GM19025 (cell line): ENCODE results near the gene DLG4.

Experiments
- ATAC-seq: cut with Tn5 transposase; IDR thresholded peaks from one replicate; pipeline ENCODE4 v1.9.1; 2021; ENCODE audit warnings: mild to moderate bottlenecking, low read depth, moderate library complexity; ENCODE audit not compliant: unreplicated experiment

DLG4 gene

DNA sequence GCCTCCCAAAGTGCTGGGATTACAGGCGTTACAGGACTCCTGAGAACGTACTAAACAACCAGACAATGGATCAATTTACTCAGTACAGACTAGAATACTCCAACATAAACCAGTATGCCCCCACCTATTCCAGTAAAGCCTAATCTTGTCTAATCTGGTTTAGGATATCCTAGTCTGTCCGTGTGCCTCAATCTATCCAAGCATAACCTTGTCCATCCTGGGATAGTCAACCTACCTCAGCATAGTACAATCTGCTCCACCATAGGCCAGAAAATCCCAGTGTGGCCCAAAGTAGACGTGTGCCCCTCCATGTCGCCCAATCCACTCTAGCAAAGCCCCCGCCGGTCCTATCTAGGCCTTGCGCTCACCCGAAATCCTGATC lies 14.1 kb upstream of the DLG4 start:
- no peak for ATAC-seq

DNA sequence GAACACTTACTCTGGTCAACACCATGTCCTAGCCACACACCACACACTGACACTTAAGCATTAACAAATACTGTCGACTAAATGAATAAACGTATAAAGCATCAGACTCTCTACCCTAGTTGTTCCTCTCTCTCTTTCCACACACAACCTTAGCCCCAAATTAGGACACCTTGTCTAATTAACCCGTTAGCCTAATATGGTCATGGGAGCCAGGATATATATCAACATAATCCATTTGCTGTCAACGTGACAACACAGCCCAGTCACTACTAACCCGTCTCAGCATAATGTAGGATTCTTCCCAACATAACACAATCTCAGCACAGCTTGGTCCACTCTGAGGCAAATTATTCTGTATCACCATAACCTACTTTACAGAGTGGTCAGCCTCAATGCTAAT lies 12.5 kb upstream of the DLG4 start:
- ATAC-seq = no peak

DNA sequence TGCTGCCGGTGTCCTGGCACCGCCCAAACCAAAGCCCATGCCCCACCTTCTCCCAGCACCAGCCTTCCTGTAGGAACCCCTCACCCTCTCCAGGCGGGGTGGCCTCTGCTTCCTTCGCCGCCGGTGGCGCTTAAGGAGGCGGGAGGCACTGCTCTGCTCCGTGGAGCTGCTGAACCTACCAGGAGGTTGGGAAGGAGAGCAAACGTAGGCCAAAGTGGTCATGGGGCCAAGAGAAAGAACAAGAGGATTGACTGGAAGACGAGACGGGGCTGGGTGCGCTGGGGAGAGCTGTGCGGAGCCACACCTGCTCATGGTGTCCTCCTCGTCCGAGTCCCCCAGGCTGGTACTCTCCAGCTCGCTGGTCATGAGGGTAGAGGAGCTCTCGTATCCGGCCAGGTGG lies 9.9 kb upstream of the DLG4 start:
- ATAC-seq = no peak

DNA sequence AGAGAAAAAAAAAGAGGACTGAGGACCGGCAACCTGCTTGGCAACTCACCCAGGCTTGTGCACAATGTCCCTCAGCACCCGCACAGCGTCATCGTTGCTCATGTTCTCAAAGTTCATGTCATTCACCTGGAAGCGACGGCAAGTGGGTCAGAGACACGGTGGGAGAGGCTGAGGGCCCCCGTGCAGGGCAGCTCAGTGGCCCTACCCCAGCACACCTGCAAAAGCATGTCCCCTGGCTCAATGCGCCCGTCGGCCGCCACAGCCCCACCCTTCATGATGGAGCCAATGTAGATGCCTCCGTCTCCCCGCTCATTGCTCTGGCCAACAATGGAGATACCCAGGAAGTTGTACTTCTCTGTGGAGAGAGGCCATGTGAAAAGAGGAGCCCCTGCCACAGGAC lies 9.3 kb upstream of the DLG4 start:
- no peak for ATAC-seq

DNA sequence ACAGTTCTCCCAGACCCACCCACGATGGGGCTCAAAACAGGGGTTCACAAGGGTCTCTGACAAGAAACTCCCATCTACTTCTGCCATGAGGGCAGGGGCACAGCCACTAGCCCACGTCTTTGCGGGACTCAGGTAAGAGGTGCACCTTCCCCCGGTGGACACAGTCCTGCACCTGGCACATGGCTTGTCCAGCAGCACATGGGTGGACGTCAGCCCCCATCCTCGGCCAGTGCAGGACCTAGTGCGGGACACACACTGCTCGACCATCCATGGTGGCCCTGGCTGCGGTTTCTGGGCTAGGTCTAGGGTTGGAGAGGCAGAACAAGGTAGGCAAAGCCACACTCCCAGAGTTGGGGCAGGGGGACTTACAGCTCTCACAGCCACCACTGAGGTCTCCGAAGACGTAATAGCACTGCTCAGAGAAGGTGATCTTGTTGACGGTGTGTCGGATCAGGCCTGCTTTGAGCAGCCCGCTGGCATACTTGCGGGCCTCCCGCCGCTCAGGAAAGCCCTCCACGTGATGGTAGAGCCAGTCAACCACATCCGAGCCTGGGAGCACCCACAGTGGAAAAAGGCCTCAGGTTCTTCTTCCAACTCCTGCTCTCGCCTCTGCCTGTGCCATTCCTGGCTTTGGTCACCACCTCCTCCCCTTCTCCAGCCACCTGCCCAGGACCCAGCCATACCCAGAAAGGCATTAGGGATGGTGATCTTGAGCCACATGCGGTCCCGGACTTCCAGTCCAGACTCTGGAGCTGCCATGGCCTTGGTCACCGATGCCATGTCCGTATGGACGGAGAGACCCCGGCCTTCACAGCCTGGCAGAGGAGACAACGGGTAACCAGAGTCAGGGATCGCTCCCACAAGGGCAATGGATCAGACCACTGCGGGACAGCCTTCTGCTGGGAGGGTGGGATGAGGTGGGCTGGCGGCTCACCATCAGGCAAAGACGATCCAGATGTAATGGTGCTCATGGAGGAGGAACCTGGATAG lies 7.4 kb upstream of the DLG4 start:
- no peak for ATAC-seq

DNA sequence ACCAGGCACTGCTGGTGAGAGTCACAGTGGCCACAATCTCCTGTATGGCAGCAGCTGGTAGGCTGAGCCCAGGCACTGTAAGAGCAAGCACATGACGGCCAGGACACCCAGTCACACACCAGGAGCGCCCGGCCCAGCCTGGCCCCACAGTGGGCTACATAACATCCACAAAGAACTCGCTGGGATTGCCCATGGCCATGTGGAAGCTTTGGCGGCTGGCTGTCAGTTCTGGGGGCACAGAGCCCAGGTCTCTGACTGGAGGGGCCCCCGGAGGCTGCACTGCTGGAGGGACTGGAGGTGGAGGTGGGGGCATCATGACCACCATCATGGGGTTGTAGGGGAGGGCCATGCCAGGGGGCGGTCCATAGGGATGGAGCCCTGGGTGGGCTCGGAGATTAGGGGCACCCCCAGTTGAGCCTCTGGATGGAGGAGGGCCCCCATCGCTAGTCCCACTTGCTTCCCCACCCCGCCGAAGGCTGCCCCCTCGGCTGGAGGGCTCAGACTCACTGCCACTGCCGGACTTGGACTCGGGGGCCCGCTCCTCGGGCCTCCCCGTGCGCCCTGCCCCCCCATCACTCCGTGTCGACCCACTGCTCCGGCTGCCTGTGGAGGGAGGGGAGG lies 6.2 kb upstream of the DLG4 start:
- no peak for ATAC-seq

DNA sequence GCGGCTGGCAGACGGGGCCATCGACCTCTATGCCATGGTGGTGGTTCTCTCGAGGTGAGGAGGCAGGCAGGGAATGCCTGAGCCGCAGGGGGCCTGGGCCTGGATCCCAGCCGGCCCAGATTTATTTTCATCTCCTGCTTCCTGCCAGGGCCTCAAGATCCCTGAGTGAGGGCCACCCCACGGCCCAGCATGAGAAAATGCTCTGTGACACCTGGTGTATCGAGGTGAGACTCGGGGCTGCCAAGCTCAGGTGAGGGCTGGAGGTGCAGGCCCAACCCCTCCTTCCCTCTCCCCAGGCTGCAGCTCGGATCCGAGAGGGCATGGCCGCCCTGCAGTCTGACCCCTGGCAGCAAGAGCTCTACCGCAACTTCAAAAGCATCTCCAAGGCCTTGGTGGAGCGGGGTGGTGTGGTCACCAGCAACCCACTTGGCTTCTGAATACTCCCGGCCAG lies 5.0 kb upstream of the DLG4 start:
- ATAC-seq = no peak

DNA sequence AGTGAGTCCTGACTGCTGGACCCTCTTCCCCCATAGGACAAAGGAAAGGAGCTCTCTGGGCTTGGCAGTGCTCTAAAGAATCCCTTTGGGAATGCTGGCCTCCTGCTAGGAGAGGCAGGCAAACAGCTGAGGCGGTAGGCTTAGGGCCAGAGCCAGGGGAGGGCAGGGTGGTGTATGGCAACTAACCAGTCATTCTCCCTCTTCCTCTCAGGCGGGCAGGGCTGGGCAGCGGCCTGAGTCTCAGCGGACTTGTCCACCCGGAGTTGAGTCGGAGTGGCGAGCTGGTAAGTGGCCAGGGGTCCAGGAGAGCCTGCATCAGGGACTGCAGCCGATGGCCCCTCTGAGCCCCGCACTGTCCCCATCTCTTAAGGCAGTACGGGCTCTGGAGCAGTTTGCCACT lies 4.5 kb upstream of the DLG4 start:
- ATAC-seq = no peak

DNA sequence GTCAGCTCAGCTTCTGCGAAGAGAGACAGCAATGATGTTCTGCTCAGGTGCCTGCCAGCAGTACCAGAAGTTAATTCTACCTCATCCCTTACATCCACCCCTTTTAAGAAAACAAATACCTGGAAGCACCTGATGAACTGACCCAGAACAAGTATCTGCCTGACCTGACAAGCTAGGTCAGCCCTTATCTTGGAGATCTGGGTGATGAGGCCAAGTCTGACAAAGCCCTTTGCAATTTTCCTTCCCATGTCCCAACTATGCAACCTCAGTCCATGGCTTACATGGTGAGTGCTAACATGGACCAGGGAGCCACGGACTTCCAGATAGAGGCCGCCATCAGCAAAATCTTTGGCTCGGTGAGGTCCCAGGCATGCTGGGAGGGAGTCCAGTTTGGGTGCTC lies 3.7 kb upstream of the DLG4 start:
- ATAC-seq = no peak

DNA sequence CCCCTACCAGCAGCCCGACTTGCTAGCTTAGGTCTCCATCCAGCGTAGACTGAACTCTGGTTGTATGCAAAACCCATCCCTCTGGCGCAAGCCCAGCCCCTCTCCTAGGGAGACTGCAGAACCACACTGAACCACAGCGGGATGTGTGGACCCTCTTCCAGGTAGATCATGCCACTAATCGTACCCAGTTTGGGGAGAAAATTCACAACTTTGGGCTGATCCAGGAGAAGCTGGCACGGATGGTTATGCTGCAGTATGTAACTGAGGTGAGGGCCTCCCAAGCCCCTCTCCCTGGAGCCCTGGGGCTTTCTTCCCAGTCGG lies 3.3 kb upstream of the DLG4 start:
- ATAC-seq = no peak

DNA sequence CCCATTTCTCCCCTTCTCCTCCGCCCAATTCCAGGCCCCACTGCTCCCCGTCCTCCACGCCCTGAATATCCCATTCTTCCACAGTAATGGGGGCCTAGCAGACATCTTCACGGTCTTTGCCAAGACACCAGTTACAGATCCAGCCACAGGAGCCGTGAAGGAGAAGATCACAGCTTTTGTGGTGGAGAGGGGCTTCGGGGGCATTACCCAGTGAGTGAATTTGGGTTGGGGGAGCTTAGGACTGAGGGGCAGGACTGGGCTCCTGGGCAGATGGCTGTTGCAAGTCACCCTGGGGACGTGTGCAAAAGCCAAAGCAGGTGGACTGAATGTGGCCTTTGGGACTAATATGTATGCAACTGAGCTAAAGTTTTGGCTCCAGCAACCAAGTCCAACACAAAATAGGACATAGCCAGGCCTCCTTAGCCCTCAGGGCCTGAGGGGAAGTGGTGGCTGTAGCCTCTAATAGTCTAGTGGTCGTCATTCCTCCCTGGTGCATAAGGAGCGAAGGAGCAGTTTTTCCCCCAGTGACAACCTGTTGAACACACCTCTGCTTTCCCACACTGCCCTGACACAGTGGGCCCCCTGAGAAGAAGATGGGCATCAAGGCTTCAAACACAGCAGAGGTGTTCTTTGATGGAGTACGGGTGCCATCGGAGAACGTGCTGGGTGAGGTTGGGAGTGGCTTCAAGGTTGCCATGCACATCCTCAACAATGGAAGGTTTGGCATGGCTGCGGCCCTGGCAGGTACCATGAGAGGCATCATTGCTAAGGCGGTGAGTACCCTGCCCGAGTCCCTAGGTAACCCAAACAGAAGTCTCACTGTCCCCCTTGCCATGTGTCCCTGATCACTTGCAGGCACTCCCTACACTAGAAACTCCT lies 2.7 kb upstream of the DLG4 start:
- ATAC-seq = no peak

DNA sequence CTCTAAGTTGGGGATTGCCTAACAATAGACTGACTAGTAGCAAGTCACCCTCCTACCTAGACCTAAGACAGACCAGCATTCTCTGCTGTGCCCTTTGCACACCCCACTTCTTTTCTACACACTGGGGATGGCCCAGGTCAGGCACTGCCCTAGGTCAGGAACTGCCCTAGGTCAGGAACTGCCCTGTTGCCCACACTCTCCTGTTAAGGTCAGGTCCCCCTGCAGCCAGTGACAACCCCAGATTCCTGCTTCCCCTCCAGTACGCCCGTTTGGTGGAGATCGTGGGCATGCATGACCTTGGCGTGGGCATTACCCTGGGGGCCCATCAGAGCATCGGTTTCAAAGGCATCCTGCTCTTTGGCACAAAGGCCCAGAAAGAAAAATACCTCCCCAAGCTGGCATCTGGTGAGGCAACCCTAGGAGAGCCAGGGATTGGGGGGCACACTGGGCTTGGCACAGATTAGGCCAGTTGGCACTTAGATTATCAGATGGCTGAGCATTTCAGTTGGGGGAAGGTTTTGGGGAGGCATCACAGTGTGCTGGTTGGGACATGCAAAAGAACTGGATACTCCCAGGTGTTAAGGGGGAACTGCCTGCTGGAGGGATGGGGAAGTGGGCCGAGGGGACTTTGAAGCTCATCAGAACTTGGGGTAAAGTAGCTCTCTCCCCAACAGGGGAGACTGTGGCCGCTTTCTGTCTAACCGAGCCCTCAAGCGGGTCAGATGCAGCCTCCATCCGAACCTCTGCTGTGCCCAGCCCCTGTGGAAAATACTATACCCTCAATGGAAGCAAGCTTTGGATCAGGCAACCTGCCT lies 1.8 kb upstream of the DLG4 start:
- no peak for ATAC-seq

DNA sequence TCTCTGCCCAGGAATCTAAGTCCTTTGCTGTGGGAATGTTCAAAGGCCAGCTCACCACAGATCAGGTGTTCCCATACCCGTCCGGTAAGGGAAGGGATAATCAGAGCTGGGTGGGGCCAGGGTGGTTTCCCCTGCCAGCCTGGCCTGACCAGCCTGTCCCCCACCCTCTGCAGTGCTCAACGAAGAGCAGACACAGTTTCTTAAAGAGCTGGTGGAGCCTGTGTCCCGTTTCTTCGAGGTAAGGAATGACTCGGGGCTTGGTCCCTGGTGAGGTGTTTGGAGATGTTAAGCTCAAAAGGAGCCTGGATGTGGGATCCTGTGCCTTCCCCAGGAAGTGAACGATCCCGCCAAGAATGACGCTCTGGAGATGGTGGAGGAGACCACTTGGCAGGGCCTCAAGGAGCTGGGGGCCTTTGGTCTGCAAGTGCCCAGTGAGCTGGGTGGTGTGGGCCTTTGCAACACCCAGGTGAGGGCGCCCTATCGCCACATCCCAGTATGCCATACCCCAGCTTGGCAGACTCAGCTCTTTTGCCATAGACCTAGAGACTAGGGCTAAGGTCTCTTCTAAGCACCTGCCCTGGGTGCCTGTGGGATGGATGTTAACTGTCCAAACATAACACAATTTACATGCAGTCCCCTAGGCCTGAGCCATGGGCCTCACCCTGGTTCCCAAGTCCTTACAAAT lies 1.1 kb upstream of the DLG4 start:
- no peak for ATAC-seq

DNA sequence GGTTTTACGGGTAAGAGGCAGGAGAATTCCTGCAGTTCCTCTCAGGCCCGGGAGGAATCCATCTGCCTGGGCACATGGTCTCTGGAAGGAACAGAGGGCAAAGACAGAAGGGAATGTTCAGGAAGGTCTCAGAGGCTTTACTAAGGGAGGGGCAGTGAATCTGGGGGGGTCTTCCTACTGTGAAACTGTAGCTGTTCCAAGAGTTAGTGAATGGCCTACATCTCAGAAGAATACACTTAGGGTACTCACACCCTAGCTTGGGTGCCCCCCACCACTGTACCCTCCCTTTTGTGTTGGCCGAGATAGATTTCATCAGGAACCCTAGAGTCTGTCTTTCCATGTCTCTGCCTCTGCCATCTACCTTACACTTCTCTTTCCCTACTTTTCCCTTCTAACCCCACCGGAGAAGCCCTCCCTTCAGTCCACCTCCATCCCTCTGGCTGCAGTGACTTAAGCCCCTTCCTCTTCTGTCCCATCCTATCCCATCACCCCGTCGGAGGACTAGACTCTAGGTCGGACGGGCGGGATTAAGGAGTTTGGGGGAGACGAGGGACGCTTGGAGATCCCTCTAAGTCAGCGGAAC lies 316 bp downstream of the DLG4 start:
- no peak for ATAC-seq

DNA sequence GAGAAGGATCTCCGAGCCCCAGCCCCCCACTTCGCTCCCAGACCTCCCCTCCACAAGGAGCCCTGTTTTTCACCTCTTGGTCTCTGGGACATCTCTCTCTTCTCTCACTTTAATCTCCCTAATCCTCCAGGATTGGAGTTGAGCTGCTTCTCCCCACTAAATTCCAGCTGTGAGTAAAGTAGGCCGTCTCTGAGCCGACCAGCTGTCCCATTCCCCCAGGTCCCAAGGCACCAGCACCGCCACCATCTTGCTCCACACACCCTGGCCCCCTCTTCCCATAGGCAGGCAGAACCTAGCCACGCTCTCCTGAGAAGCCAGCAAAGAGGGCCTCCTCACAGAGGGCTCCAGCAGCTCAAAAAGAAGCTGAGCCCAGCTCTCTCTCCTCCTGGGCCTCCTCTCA lies 878 bp downstream of the DLG4 start:
- no peak for ATAC-seq

DNA sequence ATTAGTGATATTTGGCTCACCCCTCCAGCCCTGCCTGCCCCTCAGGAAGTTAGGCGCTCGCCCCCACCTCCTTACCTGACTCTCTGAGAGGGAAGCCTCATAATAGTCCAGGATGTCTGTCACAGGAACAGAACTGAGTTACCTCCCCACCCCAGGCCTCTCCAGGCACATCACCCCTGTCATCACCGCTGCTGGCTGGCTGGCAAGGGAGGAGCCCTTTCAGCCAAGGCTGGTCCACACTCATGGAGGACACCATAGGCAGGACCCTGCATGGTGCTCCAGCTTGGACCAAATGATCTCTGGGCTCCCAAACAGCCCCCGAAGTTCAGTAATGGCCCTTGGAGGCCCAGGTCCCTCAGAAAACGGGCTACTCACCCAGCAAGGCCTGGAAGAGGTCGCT lies 1.5 kb downstream of the DLG4 start:
- no peak for ATAC-seq

DNA sequence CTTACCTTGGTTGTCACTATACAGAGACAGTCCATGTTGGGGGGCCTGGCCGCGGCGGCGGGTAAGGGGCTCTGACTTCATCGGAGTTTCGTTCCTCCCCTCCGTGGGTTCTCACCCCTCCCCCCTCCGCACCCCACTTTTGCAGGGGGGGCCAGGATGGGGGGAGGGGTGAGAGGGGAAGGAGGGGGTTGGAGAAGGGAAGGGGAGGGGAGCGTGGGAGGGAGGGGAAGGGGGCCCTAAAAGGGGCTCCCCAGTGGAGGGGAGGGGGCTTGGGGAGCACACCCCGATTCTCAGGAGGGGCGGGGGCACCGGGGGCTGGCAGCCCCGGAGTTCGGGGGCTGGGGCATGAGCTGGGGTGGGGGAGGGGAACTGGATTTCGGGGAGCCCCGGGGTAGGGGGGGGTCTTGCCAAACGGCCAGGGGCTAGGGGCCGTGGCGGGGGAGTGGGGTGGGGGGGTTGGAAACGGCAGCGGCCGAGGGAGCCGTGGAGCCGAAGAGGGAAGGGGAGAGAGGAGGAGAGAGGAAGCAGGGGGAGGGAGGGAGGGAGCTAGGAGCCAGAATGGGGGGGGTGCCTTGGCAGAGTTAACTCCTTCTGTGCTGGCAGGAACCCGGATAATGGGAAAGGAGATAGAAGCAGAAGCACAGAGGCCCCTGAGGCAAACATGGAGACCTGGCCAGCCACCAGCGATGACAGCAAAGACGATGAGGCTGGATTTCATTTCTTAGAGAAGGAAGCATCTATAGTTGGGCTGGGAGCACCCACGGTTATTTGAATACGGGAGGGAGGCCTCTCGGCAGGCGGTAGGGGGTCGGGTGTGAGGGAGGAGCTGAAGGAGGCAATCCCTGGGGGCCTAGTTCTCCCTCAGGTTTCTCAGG lies 2.3 kb downstream of the DLG4 start:
- ATAC-seq = no peak
